Measurements from ENCODE around the gene UXS1.

The UXS1 gene

DNA sequence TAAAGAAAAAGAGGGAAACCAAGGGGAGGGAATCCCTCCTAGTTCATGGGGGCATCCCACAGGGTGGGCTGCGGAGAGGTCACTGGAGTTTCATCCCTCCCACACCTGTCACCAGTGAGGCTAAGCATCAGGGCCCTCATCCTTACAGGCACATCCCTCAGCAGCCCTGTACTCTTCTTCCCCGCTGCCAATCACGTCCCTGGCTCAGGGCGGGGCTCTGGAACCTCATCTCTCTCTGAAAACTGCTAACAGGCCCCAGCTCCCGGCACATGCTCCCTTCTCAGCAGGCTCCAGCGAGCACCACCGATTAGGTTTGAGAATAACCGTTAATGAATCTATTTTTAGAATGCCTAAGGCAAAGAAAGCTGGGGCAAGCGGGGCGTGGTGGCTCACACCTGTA, 13.0 kb downstream of the UXS1 start:
- no peak overlapping the region for H3K4me3 ChIP-seq (replicated peaks in 1 of 2; ENCODE audit: low read depth in 2 of 2, low read length in 2 of 2)
- DNase-seq (ENCODE audit: low read depth in 2 of 2), result no peak
- TF ChIP-seq, protein P1, sequence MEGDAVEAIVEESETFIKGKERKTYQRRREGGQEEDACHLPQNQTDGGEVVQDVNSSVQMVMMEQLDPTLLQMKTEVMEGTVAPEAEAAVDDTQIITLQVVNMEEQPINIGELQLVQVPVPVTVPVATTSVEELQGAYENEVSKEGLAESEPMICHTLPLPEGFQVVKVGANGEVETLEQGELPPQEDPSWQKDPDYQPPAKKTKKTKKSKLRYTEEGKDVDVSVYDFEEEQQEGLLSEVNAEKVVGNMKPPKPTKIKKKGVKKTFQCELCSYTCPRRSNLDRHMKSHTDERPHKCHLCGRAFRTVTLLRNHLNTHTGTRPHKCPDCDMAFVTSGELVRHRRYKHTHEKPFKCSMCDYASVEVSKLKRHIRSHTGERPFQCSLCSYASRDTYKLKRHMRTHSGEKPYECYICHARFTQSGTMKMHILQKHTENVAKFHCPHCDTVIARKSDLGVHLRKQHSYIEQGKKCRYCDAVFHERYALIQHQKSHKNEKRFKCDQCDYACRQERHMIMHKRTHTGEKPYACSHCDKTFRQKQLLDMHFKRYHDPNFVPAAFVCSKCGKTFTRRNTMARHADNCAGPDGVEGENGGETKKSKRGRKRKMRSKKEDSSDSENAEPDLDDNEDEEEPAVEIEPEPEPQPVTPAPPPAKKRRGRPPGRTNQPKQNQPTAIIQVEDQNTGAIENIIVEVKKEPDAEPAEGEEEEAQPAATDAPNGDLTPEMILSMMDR (IDR thresholded peaks at IDR 0.05; ENCODE audit: low read depth, low read length), result no peak

GRCh38 chr2:106180602-106181001, 13.5 kb downstream of the UXS1 start:
- no peak overlapping the region for H3K4me3 ChIP-seq (replicated peaks in 1 of 2; ENCODE audit: low read depth in 2 of 2, low read length in 2 of 2)
- TF ChIP-seq, protein P1 (IDR thresholded peaks at IDR 0.05; ENCODE audit: low read depth, low read length), result no peak
- DNase-seq (ENCODE audit: low read depth in 2 of 2), result no peak

GRCh38 chr2:106178716-106179115, 15.4 kb downstream of the UXS1 start:
- H3K4me3 ChIP-seq (replicated peaks in 1 of 2; ENCODE audit: low read depth in 2 of 2, low read length in 2 of 2), result no peak overlapping the region
- TF ChIP-seq, protein P1 (IDR thresholded peaks at IDR 0.05; ENCODE audit: low read depth, low read length), result no peak
- DNase-seq (ENCODE audit: low read depth in 2 of 2), result no peak

GRCh38 chr2:106177581-106177980, 16.5 kb downstream of the UXS1 start:
- no peak for DNase-seq (ENCODE audit: low read depth in 2 of 2)
- TF ChIP-seq, protein P1 (IDR thresholded peaks at IDR 0.05; ENCODE audit: low read depth, low read length), result no peak
- no peak overlapping the region for H3K4me3 ChIP-seq (replicated peaks in 1 of 2; ENCODE audit: low read depth in 2 of 2, low read length in 2 of 2)

DNA sequence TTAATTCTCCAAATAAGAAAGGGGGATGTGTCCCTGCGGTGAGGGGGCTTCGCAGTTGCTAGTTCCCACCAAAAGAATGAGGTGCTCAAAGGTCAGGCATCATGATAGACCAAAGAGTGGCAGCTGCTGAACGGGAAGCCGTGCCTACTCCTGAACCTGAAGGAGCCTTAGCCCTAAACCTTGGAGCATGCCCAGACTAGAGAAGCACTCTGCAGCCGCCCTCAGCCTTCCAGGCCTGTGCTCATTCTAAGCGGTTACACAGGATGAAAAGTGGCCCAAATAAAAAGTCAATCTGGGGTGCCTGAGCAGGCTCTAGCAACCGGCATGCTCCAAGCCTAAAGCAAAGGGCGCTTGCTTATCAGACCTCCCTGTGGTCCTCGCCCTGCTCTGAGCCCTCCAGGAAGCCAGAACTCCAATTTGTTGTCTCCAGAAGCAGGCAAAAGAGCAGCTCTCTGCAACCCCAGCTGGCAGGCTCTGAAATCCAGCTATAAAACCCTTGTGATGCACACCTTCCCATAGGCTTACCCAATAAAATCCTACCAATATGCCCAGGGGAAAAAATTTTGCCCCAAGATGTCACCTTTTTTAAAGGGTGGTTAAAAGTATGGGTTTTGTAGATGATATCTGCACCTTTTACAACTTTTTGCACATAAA, 17.5 kb downstream of the UXS1 start:
- no peak for DNase-seq (ENCODE audit: low read depth in 2 of 2)
- no peak overlapping the region for H3K4me3 ChIP-seq (replicated peaks in 1 of 2; ENCODE audit: low read depth in 2 of 2, low read length in 2 of 2)

GRCh38 chr2:106175086-106175850, 18.8 kb downstream of the UXS1 start:
- no peak overlapping the region for H3K4me3 ChIP-seq (replicated peaks in 1 of 2; ENCODE audit: low read depth in 2 of 2, low read length in 2 of 2)
- TF ChIP-seq, protein P1 (IDR thresholded peaks at IDR 0.05; ENCODE audit: low read depth, low read length), result no peak
- no peak for DNase-seq (ENCODE audit: low read depth in 2 of 2)

More for the DNA sequence above, 17.5 kb downstream of the UXS1 start:
- TF ChIP-seq, protein P1 (IDR thresholded peaks at IDR 0.05; ENCODE audit: low read depth, low read length), result no peak
